ENCODE data around the gene PGM5.

DNA sequence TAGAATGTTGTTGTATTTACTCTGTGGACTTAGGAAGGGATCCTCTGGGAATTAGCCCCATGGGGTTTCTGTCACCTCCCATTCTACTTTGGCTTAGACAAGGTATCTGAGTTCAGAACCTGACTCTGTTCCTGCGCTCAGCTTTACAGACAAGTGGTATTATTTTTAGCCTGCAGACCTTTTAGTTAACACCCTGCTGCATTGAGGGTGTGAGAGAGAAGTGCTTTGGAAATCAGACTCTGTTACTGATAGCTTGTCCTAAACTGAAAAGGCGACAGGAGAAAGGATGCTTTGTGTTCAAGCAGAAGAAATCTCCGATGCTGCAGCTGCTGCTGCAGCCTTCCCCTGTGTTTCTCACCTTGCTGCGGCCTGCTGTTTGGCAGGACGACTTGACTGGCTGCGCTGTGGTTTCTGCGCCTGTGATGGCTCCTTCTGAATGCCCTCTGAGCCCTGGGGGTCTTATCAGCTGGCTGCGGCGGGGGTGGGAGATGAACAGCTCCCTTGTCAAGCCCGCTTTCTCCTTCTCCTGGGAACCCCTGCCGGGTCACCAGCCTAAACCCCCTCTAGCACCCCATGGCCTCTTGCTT, 61.9 kb downstream of the PGM5 start:
- TF ChIP-seq, protein P1, sequence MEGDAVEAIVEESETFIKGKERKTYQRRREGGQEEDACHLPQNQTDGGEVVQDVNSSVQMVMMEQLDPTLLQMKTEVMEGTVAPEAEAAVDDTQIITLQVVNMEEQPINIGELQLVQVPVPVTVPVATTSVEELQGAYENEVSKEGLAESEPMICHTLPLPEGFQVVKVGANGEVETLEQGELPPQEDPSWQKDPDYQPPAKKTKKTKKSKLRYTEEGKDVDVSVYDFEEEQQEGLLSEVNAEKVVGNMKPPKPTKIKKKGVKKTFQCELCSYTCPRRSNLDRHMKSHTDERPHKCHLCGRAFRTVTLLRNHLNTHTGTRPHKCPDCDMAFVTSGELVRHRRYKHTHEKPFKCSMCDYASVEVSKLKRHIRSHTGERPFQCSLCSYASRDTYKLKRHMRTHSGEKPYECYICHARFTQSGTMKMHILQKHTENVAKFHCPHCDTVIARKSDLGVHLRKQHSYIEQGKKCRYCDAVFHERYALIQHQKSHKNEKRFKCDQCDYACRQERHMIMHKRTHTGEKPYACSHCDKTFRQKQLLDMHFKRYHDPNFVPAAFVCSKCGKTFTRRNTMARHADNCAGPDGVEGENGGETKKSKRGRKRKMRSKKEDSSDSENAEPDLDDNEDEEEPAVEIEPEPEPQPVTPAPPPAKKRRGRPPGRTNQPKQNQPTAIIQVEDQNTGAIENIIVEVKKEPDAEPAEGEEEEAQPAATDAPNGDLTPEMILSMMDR (IDR thresholded peaks at IDR 0.05), result no peak
- TF ChIP-seq POLR2A (IDR thresholded peaks at IDR 0.05; ENCODE audit: low read depth), result no peak
